Activated B cell treated with CpG ODN at 0.5 μM for 24 hours (primary cell): Measurements from ENCODE around the gene RAVER1. TPM values are rescaled to one million over a fixed set of nuclear protein-coding genes. Genes with fewer than 3 reads are reported as not detected.
A peak's percentile ranks its signal among the peaks of the same experiment; 100 is the strongest.

Experiments
- ATAC-seq: fragments of 200-7000 bp; cut with Tn5 transposase; one replicate; pipeline ENCODE4 v1.10.0; 2021; ENCODE audit warnings: low read depth, mild to moderate bottlenecking, moderate library complexity
- CTCF ChIA-PET: fragments of 350-600 bp; sonication (Branson Sonifier 250); formaldehyde crosslinking; loops from one replicate; lab custom pipeline; 2021; ENCODE audit warnings: antibody characterized with exemption; lab: Charles Lee
- POLR2A ChIA-PET: fragments of 350-600 bp; sonication (Branson Sonifier 250); formaldehyde crosslinking; loops from one replicate; lab custom pipeline; 2021; ENCODE audit warnings: antibody characterized with exemption; lab: Charles Lee
- DNase-seq: peaks from one replicate; pipeline ENCODE4 v3.0.0; 2022
- H3K27ac Mint-ChIP-seq: one replicate; pipeline ENCODE4 v1.8.0; 2020; ENCODE audit warnings: mixed read lengths
- H3K27me3 Mint-ChIP-seq: one replicate; pipeline ENCODE4 v1.8.0; 2021; ENCODE audit warnings: mixed read lengths
- H3K36me3 Mint-ChIP-seq: one replicate; pipeline ENCODE4 v1.8.0; 2021; ENCODE audit warnings: low read depth, mixed read lengths
- H3K4me1 Mint-ChIP-seq: one replicate; pipeline ENCODE4 v1.8.0; 2021; ENCODE audit warnings: mixed read lengths
- H3K4me3 Mint-ChIP-seq: one replicate; pipeline ENCODE4 v1.8.0; 2020; ENCODE audit warnings: mild to moderate bottlenecking, mixed read lengths
- H3K9me3 Mint-ChIP-seq: one replicate; pipeline ENCODE4 v1.8.0; 2020; ENCODE audit warnings: mixed read lengths
- intact Hi-C: fragments of 100-400 bp; cut with micrococcal nuclease; formaldehyde crosslinking; loops from one replicate; pipeline ENCODE4 v1.15.1; 2024
- total RNA-seq: library from RNA; stranded (reverse); gene quantifications from 2 replicates; pipeline ENCODE4 v1.2.3, GENCODE V29; 2022
- TF ChIP-seq, protein P1 (sequence below): fragments of 200-600 bp; IDR thresholded peaks from one replicate; pipeline ENCODE4 v1.8.0; 2022; ENCODE audit warnings: antibody characterized with exemption, mild to moderate bottlenecking

RAVER1 gene
- total RNA-seq, 1 donor from 2014 or later, result 80.8 TPM

DNA sequence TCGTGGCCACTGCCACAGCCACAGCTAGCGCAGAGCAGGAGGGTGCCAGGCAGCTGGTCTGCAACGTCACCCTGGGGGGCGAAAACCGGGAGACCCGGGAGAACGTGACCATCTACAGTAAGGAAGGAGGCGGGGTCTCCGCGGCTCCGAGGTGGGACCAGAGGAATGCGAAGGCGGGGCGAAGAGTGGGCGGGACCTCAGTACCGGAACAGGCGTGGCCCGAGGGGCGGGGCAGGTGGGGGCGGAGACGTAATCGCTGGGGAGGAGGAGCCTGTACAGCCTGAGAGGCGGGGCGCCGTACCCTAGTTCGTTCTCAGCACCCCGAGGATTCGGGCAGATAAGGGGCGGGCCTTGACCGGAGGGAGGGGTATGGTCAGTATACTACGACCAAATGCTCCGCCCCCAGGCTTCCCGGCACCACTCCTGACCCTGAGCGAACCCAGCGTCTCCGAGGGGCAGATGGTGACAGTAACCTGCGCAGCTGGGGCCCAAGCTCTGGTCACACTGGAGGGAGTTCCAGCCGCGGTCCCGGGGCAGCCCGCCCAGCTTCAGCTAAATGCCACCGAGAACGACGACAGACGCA, 41.0 kb downstream of the RAVER1 start:
- H3K27me3 Mint-ChIP-seq, result peaks cover 43% of the 10 kb centered on the region
- intact Hi-C loops, result no loop called here
- peaks cover 70% of the 10 kb centered on the region for H3K4me1 Mint-ChIP-seq
- TF ChIP-seq, protein P1, sequence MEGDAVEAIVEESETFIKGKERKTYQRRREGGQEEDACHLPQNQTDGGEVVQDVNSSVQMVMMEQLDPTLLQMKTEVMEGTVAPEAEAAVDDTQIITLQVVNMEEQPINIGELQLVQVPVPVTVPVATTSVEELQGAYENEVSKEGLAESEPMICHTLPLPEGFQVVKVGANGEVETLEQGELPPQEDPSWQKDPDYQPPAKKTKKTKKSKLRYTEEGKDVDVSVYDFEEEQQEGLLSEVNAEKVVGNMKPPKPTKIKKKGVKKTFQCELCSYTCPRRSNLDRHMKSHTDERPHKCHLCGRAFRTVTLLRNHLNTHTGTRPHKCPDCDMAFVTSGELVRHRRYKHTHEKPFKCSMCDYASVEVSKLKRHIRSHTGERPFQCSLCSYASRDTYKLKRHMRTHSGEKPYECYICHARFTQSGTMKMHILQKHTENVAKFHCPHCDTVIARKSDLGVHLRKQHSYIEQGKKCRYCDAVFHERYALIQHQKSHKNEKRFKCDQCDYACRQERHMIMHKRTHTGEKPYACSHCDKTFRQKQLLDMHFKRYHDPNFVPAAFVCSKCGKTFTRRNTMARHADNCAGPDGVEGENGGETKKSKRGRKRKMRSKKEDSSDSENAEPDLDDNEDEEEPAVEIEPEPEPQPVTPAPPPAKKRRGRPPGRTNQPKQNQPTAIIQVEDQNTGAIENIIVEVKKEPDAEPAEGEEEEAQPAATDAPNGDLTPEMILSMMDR, result no peak
- H3K4me3 Mint-ChIP-seq, result peak overlapping the region; percentile 73
- H3K36me3 Mint-ChIP-seq, result no peaks in the 10 kb centered on the region
- no peaks in the 10 kb centered on the region for H3K9me3 Mint-ChIP-seq
- POLR2A ChIA-PET, result interaction anchor here (1.3 to 3.7 kb wide), 3 partner anchors 22 to 179 kb away, joined by 3 to 44 read pairs (median 7); partner anchors contain the start of genes ICAM1 and TYK2
- CTCF ChIA-PET, result interaction anchor here (1.2 to 1.9 kb wide), 3 partner anchors 21 to 97 kb away, joined by 4 to 12 read pairs (median 6); partner anchors contain the start of gene ICAM1
- ATAC-seq (peak; percentile 16), DNase-seq (peak; percentile 50)
- H3K27ac Mint-ChIP-seq, result peak overlapping the region; percentile 59

DNA sequence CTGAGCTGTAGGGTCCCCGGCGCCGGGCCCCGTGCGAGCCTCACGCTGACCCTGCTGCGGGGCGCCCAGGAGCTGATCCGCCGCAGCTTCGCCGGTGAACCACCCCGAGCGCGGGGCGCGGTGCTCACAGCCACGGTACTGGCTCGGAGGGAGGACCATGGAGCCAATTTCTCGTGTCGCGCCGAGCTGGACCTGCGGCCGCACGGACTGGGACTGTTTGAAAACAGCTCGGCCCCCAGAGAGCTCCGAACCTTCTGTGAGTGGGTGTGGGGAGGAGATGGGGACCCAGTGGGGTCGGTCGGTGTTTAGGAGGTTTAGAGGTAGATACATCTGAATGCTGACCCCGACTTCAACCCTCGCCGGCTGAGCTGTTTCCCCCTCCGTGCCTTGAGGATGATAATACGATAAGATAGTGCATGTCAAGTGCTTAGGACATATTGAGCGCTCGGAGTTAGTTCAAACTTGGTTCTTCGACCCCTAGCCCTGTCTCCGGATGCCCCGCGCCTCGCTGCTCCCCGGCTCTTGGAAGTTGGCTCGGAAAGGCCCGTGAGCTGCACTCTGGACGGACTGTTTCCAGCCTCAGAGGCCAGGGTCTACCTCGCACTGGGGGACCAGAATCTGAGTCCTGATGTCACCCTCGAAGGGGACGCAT, 41.6 kb downstream of the RAVER1 start:
- intact Hi-C loops, result no loop called here

DNA sequence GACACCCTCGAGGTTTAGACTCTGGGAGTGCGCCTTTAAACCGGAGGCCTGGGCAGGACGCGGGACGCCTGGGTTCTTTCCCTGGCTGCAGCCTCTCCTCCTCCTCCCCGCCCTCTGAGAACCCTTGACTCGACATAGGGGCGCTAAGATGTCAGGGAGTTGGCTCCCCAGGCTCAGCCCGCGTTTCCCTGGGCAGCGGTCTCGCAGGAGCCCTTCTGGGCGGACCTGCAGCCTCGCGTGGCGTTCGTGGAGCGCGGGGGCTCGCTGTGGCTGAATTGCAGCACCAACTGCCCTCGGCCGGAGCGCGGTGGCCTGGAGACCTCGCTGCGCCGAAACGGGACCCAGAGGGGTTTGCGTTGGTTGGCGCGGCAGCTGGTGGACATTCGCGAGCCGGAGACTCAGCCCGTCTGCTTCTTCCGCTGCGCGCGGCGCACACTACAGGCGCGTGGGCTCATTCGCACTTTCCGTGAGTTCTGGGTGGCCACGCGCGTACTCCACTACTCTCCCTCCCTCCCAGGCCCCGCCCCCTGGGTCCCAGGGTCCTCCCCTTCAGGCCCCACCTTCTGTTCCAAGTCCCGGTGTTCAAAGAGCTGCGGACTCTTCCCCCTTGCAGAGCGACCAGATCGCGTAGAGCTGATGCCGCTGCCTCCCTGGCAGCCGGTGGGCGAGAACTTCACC, 42.3 kb downstream of the RAVER1 start:
- Mint-ChIP-seq H3K4me3 (peak overlapping the region; percentile 73), H3K27me3 (peaks cover 43% of the 10 kb centered on the region), H3K9me3 (no peaks in the 10 kb centered on the region), H3K27ac (peak overlapping the region; percentile 41), H3K4me1 (peaks cover 81% of the 10 kb centered on the region), H3K36me3 (peaks cover 5% of the 10 kb centered on the region)
- CTCF ChIA-PET, result interaction anchor here (1.2 to 1.9 kb wide), 2 partner anchors 21 to 98 kb away, joined by 6 to 12 read pairs; no protein-coding TSS in a partner anchor
- DNase-seq (peak; percentile 50), ATAC-seq (peak; percentile 7)
- TF ChIP-seq, protein P1, result no peak
- intact Hi-C loops, result no loop called here
- POLR2A ChIA-PET, result interaction anchor here (0.8 to 6.5 kb wide), 7 partner anchors 12 to 178 kb away, joined by 3 to 128 read pairs (median 4); partner anchors contain the start of genes ICAM1 and TYK2

More for the DNA sequence above, 41.6 kb downstream of the RAVER1 start:
- ATAC-seq, result no peak
- Mint-ChIP-seq H3K27me3 (peaks cover 43% of the 10 kb centered on the region), H3K9me3 (no peaks in the 10 kb centered on the region), H3K4me3 (peak overlapping the region; percentile 73), H3K4me1 (peaks cover 76% of the 10 kb centered on the region), H3K27ac (peak overlapping the region; percentile 41), H3K36me3 (no peaks in the 10 kb centered on the region)
- TF ChIP-seq, protein P1, result no peak
- no peak for DNase-seq
- ChIA-PET CTCF (interaction anchor here (1.2 to 1.9 kb wide), 3 partner anchors 21 to 97 kb away, joined by 4 to 12 read pairs (median 6); partner anchors contain the start of gene ICAM1), POLR2A (interaction anchor here (0.8 to 3.7 kb wide), 6 partner anchors 12 to 178 kb away, joined by 3 to 44 read pairs (median 4); partner anchors contain the start of genes ICAM1 and TYK2)

DNA sequence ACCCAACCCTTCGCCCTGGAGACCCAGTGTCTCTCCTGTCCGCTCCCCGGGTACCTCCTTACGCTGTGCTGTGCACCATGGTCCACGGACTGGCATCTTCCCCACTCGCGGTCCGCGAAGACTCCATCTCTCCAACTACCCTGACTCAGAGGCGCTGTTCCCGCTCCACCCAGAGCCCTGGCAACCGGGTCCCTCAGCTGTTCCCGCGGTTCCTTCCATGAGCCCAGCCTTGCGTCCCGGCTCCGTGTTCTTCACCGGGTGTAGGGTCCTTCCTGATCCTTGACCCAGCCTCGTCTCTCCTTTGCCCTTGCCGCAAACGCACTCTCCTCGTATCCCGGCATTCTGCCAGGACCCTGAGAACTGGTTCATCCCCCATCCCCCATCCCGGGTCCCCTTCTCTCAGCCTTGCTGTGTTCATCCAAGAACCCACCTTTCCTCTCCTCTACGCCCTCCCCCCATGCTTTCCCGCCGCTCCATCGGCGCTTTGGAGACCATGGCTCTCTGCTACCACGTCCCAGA, 42.9 kb downstream of the RAVER1 start:
- Mint-ChIP-seq H3K9me3 (no peaks in the 10 kb centered on the region), H3K27me3 (peaks cover 39% of the 10 kb centered on the region), H3K4me3 (peak overlapping the region; percentile 73), H3K36me3 (peaks cover 11% of the 10 kb centered on the region), H3K4me1 (peaks cover 81% of the 10 kb centered on the region), H3K27ac (no peak overlapping the region)
- CTCF ChIA-PET, result interaction anchor here (0.9 to 1.8 kb wide), 3 partner anchors 10 to 98 kb away, joined by 3 to 10 read pairs (median 3); partner anchors contain the start of gene ICAM1
- no peak for DNase-seq
- no peak for ATAC-seq
- POLR2A ChIA-PET, result interaction anchor here (0.6 to 6.5 kb wide), 6 partner anchors 19 to 227 kb away, joined by 3 to 128 read pairs (median 3); partner anchors contain the start of genes ICAM1 and S1PR5
- intact Hi-C loops, result no loop called here
- TF ChIP-seq, protein P1, result no peak
